Skin of body (tissue), 2 donors: ENCODE data around the gene PTPRK. TPM values are rescaled to one million over a fixed set of nuclear protein-coding genes. Genes with fewer than 3 reads are reported as not detected.
A peak's percentile ranks its signal among the peaks of the same experiment; 100 is the strongest.

Experiments used
- DNase-seq: peaks from one replicate; lab custom pipeline; 2025; lab: John Stamatoyannopoulos, UW
- total RNA-seq: library from RNA; depleted of rRNA; stranded (reverse); fragments of >200 nt; gene quantifications from one replicate; pipeline ENCODE4 v1.2.3, GENCODE V29; 2014

Gene PTPRK
- total RNA-seq, 1 donor from 2014 or later, result 56.9 TPM

DNA sequence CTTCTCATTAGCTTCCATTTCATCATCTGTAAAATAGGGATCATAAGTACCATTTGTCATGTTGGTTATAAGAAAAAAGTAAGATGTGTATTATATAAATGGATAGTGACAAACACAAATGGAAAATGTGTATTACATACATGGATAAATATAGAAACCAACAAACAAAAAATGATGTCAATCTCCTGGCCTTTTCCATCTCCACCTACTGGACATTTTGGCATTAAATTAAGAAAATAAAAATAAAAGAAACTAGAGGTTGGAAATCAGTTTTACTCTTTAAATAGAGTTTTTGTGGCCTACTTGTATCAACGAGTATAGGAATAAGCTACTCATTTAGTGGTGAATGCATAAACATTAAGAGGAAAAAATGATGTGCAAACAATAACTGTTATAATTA is 552.0 kb downstream of the PTPRK start:
- no peak for DNase-seq

GRCh38 chr6:127967708-127968107 is 552.7 kb downstream of the PTPRK start:
- DNase-seq, result no peak

DNA sequence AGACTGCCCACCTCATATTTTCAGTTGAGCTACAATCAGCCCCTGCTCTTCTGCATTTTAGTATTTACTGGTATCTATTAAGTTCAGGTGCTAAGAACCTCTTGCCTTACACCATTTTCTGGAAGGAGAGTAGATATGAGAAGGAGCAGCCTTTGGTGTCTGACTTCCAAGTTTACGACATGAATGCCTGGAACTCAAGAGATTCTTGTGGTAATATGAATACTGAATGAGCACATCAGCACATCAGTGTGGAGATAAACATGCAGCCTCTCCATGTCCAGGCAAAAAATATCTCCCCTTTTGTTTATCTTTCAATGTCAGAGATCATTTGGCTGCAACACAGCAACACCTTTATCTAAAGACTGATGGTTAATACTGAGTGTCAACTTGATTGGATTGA is 553.8 kb downstream of the PTPRK start:
- no peak for DNase-seq

- DNase-seq, result no peak
These were observed 556.9 kb downstream of the PTPRK start for GRCh38 chr6:127963495-127963894.

GRCh38 chr6:127959869-127960268 is 560.5 kb downstream of the PTPRK start:
- DNase-seq, result no peak

- peak; percentile 65 for DNase-seq
These were observed 563.4 kb downstream of the PTPRK start for GRCh38 chr6:127956956-127957355.

- DNase-seq, result no peak
These were observed 564.0 kb downstream of the PTPRK start for GRCh38 chr6:127956260-127956888.

DNA sequence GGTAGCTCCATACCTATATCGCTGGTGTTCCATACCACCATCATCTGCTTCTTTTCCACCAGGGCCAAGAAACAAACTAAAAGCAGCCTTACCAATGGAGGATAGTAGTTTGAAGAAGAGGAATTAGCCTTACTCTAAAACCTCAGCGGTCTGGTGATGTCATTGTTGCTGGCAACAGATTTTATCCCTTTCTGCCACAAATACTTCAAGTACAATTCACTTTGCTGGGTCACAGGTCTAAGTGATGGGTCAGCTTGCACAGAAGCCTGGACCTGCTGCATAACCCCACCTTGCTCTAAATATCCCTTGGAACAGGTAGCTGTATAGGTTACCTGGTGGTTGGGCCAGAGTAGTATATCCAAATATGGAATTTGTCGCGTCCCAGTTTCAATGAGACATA is 566.3 kb downstream of the PTPRK start:
- no peak for DNase-seq

DNA sequence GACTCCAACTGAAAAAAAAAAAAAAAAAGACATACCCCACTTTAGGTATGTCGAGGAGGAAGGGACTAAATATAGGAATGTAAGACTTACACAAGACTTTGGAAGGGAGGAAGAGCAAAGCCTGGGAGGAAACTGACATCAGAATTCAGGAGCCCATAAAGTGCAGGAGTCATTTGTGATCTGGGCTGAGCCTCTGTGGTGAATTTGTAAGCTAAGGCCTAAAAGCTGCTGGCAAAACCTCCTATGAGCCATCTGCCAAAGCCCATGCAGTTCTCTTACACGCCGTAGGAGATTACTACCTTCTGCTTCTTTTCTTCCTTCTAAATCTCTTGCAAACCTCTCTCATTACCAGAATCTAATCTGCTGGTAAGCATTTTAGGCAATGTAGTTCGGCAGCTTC is 567.6 kb downstream of the PTPRK start:
- no peak for DNase-seq

GRCh38 chr6:127952176-127952575 is 568.2 kb downstream of the PTPRK start:
- no peak for DNase-seq

DNA sequence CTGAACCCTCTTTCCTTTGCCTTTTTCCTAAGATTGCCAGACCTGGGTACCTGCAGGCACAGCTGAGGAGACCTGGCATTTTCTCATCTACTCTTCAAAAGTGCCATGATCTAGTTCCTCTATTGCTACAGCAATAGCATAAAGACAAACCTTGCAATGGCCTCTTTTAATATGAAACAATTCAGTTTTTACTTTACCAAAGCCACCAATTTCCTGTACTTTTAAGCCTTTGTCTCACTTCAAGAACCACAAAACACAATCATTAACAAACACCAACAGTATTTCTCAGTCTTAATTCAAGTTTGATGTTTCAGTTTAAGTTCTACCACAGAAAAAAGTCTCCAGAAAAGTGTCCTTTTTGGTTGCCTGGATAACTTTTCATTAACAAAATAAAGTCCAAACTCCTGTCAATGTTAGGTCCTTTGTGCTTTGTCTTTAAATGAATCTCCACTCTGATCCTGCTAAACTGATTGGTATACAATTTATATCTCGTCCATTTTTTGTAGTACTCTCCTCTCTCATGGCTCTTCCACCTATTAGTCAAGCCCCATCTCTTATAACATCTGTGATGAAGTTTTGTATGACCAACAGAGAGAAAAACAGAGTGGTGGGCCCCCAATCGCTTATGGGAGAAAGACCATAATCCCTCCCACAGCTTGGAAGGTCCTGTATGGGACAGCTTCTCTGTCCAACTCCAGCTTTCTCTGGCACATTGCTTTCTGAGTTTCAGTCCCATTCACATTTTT is 569.1 kb downstream of the PTPRK start:
- DNase-seq, result no peak

DNA sequence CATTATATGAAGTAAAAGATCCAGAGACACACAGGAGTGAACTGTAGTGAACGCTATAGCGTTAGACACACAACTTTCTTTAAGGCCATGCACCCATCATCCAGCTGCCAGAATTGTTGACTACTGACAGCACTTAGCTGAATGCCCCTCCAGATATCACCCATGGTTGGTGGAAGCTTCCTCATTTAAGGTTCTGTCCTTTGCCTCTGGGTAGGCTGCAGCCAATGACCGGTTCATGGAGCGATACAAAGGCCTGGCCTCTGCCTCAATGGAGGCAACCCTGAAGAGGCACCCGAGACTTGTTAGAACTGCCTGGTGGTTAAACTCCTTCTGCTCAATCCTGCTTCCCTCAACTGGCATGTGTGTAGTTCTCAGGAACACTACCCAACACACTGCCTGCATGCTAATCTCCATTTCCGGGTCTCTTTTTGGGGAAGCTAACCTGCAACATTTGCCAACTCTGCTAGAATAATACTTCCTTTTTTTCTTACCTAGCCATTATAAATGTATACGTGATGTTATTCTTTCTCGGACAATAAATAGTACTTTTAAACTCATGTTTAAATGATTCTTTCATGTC is 569.7 kb downstream of the PTPRK start:
- no peak for DNase-seq

GRCh38 chr6:127949251-127949650 is 571.1 kb downstream of the PTPRK start:
- DNase-seq, result no peak

GRCh38 chr6:127946388-127946787 is 574.0 kb downstream of the PTPRK start:
- no peak for DNase-seq

DNA sequence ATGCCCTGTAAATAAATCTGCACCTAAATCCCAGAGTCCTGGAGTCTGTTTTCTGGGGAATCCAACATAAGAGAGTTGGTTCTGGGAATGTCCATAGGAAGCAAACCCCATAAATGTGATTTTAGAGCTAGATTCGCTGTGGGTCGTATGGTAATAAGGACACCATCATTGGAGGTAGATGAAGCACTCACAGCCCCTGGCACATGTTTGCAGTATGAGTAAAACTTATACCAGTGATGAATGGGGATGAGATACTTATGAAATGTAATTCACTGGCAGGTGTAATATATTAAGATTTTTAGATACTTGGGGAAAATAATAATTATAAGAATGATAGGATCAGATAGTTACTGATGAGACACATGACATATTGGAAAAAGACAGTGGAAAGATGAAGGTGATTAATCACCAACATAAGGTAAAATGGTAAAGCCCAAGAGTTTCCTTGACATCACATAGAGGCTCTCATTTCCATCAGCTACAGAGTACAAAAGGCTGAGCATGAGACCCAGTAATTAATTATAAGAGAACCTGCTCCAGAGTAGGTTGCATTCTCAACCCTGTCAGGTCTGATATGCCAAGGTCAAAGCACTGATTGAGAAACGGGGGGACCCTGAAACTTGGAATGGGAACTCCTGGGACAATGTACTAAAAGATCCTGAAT is 574.8 kb downstream of the PTPRK start:
- no peak for DNase-seq

- no peak for DNase-seq
These were observed 579.2 kb downstream of the PTPRK start for GRCh38 chr6:127941228-127941627.

GRCh38 chr6:127939442-127940066 is 580.8 kb downstream of the PTPRK start:
- DNase-seq, result no peak

- no peak for DNase-seq
These were observed 581.7 kb downstream of the PTPRK start for GRCh38 chr6:127938701-127939100.

GRCh38 chr6:127937747-127938146 is 582.7 kb downstream of the PTPRK start:
- no peak for DNase-seq

GRCh38 chr6:127937102-127937501 is 583.3 kb downstream of the PTPRK start:
- DNase-seq, result no peak

DNA sequence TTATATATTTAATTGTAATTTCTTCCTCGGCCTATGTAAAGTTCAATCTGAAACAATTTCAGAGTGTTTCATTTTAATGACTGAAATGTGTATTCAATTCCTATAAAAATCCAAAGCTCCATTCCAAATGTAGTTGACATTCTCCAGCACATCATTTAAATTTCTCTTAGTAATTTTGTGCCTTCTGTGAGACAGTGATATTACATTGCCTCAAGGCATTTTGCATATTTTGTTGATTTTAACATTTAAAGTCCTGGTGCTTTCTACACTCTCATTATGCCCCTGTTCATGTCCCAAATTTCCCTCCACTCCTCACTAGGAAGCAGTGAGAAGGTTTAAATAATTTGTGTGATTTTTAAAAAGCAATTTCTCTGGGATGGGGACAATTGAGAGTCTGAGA is 585.4 kb downstream of the PTPRK start:
- DNase-seq, result no peak
